NCI-H2171 treated with DMSO at 0.1 percent for 48 hours (cell line): ENCODE measurements around the gene MLLT10.

Experiments
- DNase-seq: peaks from one replicate; lab custom pipeline; 2025; lab: John Stamatoyannopoulos, UW

Gene MLLT10

GRCh38 chr10:21740989-21741388 lies 207.0 kb downstream of the MLLT10 start:
- no peak for DNase-seq

- no peak for DNase-seq
Observed at GRCh38 chr10:21742740-21743412, 208.8 kb downstream of the MLLT10 start.

GRCh38 chr10:21744223-21744622 lies 210.2 kb downstream of the MLLT10 start:
- DNase-seq: no peak

GRCh38 chr10:21746118-21746517 lies 212.1 kb downstream of the MLLT10 start:
- DNase-seq: no peak

GRCh38 chr10:21747809-21748208 lies 213.8 kb downstream of the MLLT10 start:
- DNase-seq: no peak

- no peak for DNase-seq
Observed at GRCh38 chr10:21749788-21750187, 215.8 kb downstream of the MLLT10 start.

GRCh38 chr10:21750424-21750823 lies 216.4 kb downstream of the MLLT10 start:
- DNase-seq: no peak

GRCh38 chr10:21751341-21752310 lies 217.6 kb downstream of the MLLT10 start:
- DNase-seq: no peak

- peak; percentile 37 for DNase-seq
Observed at GRCh38 chr10:21753497-21754270, 219.7 kb downstream of the MLLT10 start.

GRCh38 chr10:21754410-21755011 lies 220.5 kb downstream of the MLLT10 start:
- DNase-seq: no peak

GRCh38 chr10:21756707-21757106 lies 222.7 kb downstream of the MLLT10 start:
- DNase-seq: no peak

GRCh38 chr10:21757185-21757901 lies 223.3 kb downstream of the MLLT10 start:
- DNase-seq: no peak

GRCh38 chr10:21758239-21758638 lies 224.2 kb downstream of the MLLT10 start:
- no peak for DNase-seq

- no peak for DNase-seq
Observed at GRCh38 chr10:21758696-21759095, 224.7 kb downstream of the MLLT10 start.

- DNase-seq: no peak
Observed at GRCh38 chr10:21759232-21759631, 225.2 kb downstream of the MLLT10 start.

GRCh38 chr10:21760332-21760731 lies 226.3 kb downstream of the MLLT10 start:
- no peak for DNase-seq

- no peak for DNase-seq
Observed at GRCh38 chr10:21764466-21765189, 230.6 kb downstream of the MLLT10 start.

GRCh38 chr10:21769041-21769440 lies 235.0 kb downstream of the MLLT10 start:
- DNase-seq: no peak

- DNase-seq: no peak
Observed at GRCh38 chr10:21771219-21771618, 237.2 kb downstream of the MLLT10 start.

GRCh38 chr10:21776883-21777282 lies 242.9 kb downstream of the MLLT10 start:
- DNase-seq: no peak

- DNase-seq: no peak
Observed at GRCh38 chr10:21791276-21791675, 257.2 kb downstream of the MLLT10 start.
